Activated CD8-positive, alpha-beta T cell treated with anti-CD3 and anti-CD28 coated beads, Interleukin-2, amount 10 ng/mL, durations not matched to agents 7 days and 5 days (primary cell): ENCODE results near the gene PLSCR3. TPM values are rescaled to one million over a fixed set of nuclear protein-coding genes. Genes with fewer than 3 reads are reported as not detected.

ENCODE experiments used
- ATAC-seq: fragments of 150-1000 bp; cut with Tn5 transposase; one replicate; pipeline ENCODE4 v1.10.0; 2021; ENCODE audit warnings: moderate library complexity
- CTCF ChIA-PET: fragments of 350-600 bp; sonication (Branson Sonifier 250); formaldehyde crosslinking; loops from one replicate; lab custom pipeline; 2021; ENCODE audit warnings: antibody characterized with exemption; lab: Charles Lee
- POLR2A ChIA-PET: fragments of 350-600 bp; sonication (Branson Sonifier 250); formaldehyde crosslinking; loops from one replicate; lab custom pipeline; 2021; ENCODE audit warnings: antibody characterized with exemption; lab: Charles Lee
- DNase-seq: peaks from one replicate; pipeline ENCODE4 v3.0.0-alpha.2; 2020
- H3K27ac Mint-ChIP-seq: one replicate; pipeline ENCODE4 v1.8.0; 2021; ENCODE audit warnings: mild to moderate bottlenecking, mixed read lengths
- H3K27me3 Mint-ChIP-seq: one replicate; pipeline ENCODE4 v1.8.0; 2021; ENCODE audit warnings: low read depth, mixed read lengths
- H3K36me3 Mint-ChIP-seq: one replicate; pipeline ENCODE4 v1.8.0; 2021; ENCODE audit warnings: low read depth, mixed read lengths
- H3K4me1 Mint-ChIP-seq: one replicate; pipeline ENCODE4 v1.8.0; 2021; ENCODE audit warnings: low read depth, mixed read lengths
- H3K4me3 Mint-ChIP-seq: one replicate; pipeline ENCODE4 v1.8.0; 2021; ENCODE audit warnings: mild to moderate bottlenecking, mixed read lengths
- H3K9me3 Mint-ChIP-seq: one replicate; pipeline ENCODE4 v1.8.0; 2022; ENCODE audit warnings: mixed read lengths; ENCODE audit not compliant: insufficient read depth
- total RNA-seq, 2 experiments: library from RNA; stranded (reverse); gene quantifications; one replicate each; pipeline ENCODE4 v1.2.3, GENCODE V29; 2021

PLSCR3 gene
- total RNA-seq, 2 experiments from 2014 or later, result 87.9 to 92.6 TPM

DNA sequence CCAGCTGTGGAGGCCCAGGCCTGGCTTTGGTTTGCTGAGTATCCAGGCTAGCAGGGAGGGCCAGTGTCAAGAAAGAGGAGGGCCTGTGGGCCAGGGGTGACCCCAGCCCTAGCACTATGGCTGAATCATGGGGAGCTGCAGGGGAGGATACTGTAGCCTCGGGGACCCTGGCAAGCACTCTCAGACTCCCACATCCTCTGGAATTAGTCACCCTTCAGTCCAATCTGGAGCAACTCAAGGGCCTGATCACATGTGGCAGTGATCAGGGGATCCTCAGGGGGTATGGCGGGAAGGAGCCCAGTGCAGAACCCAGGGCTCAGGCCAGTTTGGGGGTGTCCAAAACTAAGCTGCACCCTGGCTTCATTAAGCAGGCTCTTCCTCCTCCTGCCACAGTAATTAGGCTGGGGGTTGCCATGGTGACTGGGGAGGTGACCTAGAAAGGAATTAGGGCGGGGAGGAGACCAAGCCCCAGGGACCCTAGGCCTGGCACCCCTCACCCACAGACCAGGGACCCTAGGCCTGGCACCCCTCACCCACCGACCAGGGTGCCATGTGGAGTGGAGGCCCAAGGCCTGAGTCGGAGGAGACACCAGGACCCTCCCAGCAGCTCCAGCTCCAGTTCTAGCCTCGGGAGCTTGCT lies 19.1 kb upstream of the PLSCR3 start:
- H3K4me3 Mint-ChIP-seq, result no peak overlapping the region
- DNase-seq, result no peak
- POLR2A ChIA-PET, result interaction anchor here (1.1 kb wide), 1 partner anchor 9 kb away, joined by 3 read pairs; the partner anchor contains the start of gene TMEM256
- H3K27me3 Mint-ChIP-seq, result no peaks in the 10 kb centered on the region
- no peaks in the 10 kb centered on the region for H3K36me3 Mint-ChIP-seq
- H3K4me1 Mint-ChIP-seq, result no peaks in the 10 kb centered on the region
- H3K9me3 Mint-ChIP-seq, result no peaks in the 10 kb centered on the region
- no peak for ATAC-seq
- CTCF ChIA-PET, result no interaction called here
- H3K27ac Mint-ChIP-seq, result no peak overlapping the region

GRCh38 chr17:7411427-7411750 lies 17.1 kb upstream of the PLSCR3 start:
- Mint-ChIP-seq H3K27me3 (no peaks in the 10 kb centered on the region), H3K27ac (no peak overlapping the region), H3K9me3 (no peaks in the 10 kb centered on the region), H3K4me3 (no peak overlapping the region), H3K36me3 (no peaks in the 10 kb centered on the region), H3K4me1 (peaks cover 5% of the 10 kb centered on the region)
- ATAC-seq, result no peak
- POLR2A ChIA-PET, result no interaction called here
- no peak for DNase-seq
- CTCF ChIA-PET, result no interaction called here

DNA sequence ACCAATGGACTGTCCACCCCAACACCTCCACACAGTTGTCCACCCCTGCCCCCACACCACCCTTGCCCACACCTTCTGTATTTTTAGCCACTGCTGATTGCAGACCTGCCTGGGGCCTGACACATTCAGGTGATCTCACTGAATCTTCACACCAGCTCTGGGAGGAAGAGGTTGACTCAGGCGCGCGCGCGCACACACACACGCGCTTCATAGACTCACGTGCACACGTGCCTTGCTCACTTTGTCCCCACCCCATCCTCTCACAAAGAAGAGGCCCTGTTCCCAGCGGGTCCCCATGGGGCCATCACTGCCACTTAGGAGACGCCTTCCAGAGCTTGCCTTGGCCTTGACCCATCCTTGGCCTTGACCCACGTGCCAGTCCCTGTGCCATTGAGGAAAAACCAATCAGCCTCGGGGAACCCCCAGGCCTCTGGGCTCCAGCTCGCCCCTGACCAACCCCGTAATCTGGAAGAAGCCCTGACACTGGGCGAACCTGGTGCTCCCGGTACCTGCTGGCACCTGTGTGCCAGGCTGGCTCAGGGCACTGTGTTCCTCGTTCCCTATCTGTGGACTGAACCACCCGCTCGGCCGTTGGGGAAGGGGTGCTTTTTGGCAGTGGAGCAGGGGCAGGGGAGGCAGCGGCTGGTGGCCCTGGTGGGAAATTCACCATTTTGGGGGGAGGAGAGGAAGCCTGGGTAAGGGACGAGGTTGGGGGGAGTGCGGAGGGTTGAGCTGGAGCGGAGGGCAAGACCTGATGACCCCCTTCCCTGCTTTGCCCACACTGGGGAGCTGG lies 16.5 kb upstream of the PLSCR3 start:
- H3K4me1 Mint-ChIP-seq, result peaks cover 6% of the 10 kb centered on the region
- H3K9me3 Mint-ChIP-seq, result no peaks in the 10 kb centered on the region
- ATAC-seq (no peak), DNase-seq (no peak)
- H3K27ac Mint-ChIP-seq, result no peak overlapping the region
- H3K27me3 Mint-ChIP-seq, result peaks cover 5% of the 10 kb centered on the region
- H3K4me3 Mint-ChIP-seq, result no peak overlapping the region
- ChIA-PET POLR2A (interaction anchor here (0.8 kb wide), 1 partner anchor 25 kb away, joined by 3 read pairs; the partner anchor contains the start of gene TMEM102), CTCF (no interaction called here)
- H3K36me3 Mint-ChIP-seq, result no peaks in the 10 kb centered on the region

- peaks cover 9% of the 10 kb centered on the region for H3K27me3 Mint-ChIP-seq
- DNase-seq (no peak), ATAC-seq (no peak)
- H3K27ac Mint-ChIP-seq, result no peak overlapping the region
- peaks cover 10% of the 10 kb centered on the region for H3K4me1 Mint-ChIP-seq
- H3K4me3 Mint-ChIP-seq, result no peak overlapping the region
- ChIA-PET POLR2A (no interaction called here), CTCF (no interaction called here)
- no peaks in the 10 kb centered on the region for H3K9me3 Mint-ChIP-seq
- H3K36me3 Mint-ChIP-seq, result no peaks in the 10 kb centered on the region
These were observed 15.4 kb upstream of the PLSCR3 start for GRCh38 chr17:7409716-7410115.

DNA sequence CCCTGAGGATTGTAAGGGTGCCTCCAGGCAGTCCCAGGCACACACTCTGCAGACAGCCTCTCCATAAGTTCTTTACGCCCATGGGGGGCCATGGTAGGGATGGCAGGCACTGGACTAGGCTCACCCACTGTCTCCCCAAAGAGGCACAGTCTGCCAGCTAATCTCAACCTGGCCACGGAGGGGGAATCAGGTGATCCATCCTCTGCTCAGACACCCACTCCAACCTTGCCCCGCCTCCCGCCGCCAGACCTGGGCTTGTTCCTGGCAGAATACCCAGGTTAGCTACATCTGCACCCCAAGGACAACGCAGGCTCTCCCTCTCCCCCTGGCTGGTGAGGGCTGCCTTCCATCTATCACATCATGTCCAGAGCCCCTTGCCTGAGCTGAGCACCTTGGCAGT lies 14.5 kb upstream of the PLSCR3 start:
- CTCF ChIA-PET, result no interaction called here
- no peaks in the 10 kb centered on the region for H3K9me3 Mint-ChIP-seq
- H3K27me3 Mint-ChIP-seq, result peaks cover 9% of the 10 kb centered on the region
- H3K27ac Mint-ChIP-seq, result peak overlapping the region; percentile 32
- H3K4me1 Mint-ChIP-seq, result peaks cover 10% of the 10 kb centered on the region
- DNase-seq, result no peak
- no peaks in the 10 kb centered on the region for H3K36me3 Mint-ChIP-seq
- POLR2A ChIA-PET, result no interaction called here
- no peak for ATAC-seq
- no peak overlapping the region for H3K4me3 Mint-ChIP-seq

- CTCF ChIA-PET, result interaction anchor here (0.6 to 2.8 kb wide), 2 partner anchors 11 to 28 kb away, joined by 3 to 14 read pairs; partner anchors contain the start of gene TMEM102
- no peak overlapping the region for H3K27ac Mint-ChIP-seq
- no peak for ATAC-seq
These were observed 14.0 kb upstream of the PLSCR3 start for GRCh38 chr17:7408252-7408727.

GRCh38 chr17:7407485-7408251 lies 13.3 kb upstream of the PLSCR3 start, which contains the start of gene NLGN2:
Gene NLGN2 (plus strand): TSS chr17:7407845. CDS start chr17:7408256, 411 bp downstream.
- Mint-ChIP-seq H3K9me3 (no peaks in the 10 kb centered on the region), H3K4me3 (peak within 1 kb of the TSS; percentile 34), H3K27ac (no peak within 1 kb of the TSS), H3K36me3 (peaks cover 2% of the 10 kb centered on the region), H3K4me1 (peaks cover 16% of the 10 kb centered on the region), H3K27me3 (peaks cover 9% of the 10 kb centered on the region)
- POLR2A ChIA-PET, result interaction anchor here (0.9 kb wide), 1 partner anchor 28 kb away, joined by 4 read pairs; no protein-coding TSS in a partner anchor
- DNase-seq (no peak), ATAC-seq (no peak)
- CTCF ChIA-PET, result interaction anchor here (0.6 to 2.8 kb wide), 3 partner anchors 10 to 53 kb away, joined by 3 to 14 read pairs (median 5); partner anchors contain the start of genes TMEM102 and TMEM95

More at GRCh38 chr17:7408252-7408727, 14.0 kb upstream of the PLSCR3 start:
- POLR2A ChIA-PET, result no interaction called here
- no peak overlapping the region for H3K4me3 Mint-ChIP-seq
- peak; percentile 43 for DNase-seq
- peaks cover 9% of the 10 kb centered on the region for H3K27me3 Mint-ChIP-seq
- peaks cover 10% of the 10 kb centered on the region for H3K4me1 Mint-ChIP-seq
- H3K36me3 Mint-ChIP-seq, result no peaks in the 10 kb centered on the region
- H3K9me3 Mint-ChIP-seq, result no peaks in the 10 kb centered on the region

GRCh38 chr17:7407082-7407481 lies 12.8 kb upstream of the PLSCR3 start:
- DNase-seq (no peak), ATAC-seq (no peak)
- Mint-ChIP-seq H3K27ac (no peak overlapping the region), H3K27me3 (peaks cover 9% of the 10 kb centered on the region), H3K9me3 (no peaks in the 10 kb centered on the region), H3K36me3 (peaks cover 2% of the 10 kb centered on the region), H3K4me3 (no peak overlapping the region), H3K4me1 (peaks cover 17% of the 10 kb centered on the region)
- ChIA-PET CTCF (interaction anchor here (0.6 to 2.8 kb wide), 3 partner anchors 29 to 78 kb away, joined by 3 to 14 read pairs (median 5); partner anchors contain the start of genes NEURL4, TMEM102 and TMEM95), POLR2A (interaction anchor here (0.9 kb wide), 1 partner anchor 29 kb away, joined by 4 read pairs; no protein-coding TSS in a partner anchor)

- no peak for ATAC-seq
- no peak overlapping the region for H3K27ac Mint-ChIP-seq
- DNase-seq, result no peak
- POLR2A ChIA-PET, result interaction anchor here (1.0 kb wide), 1 partner anchor 29 kb away, joined by 3 read pairs; the partner anchor contains the start of gene TMEM102
- CTCF ChIA-PET, result interaction anchor here (0.6 to 2.8 kb wide), 3 partner anchors 30 to 77 kb away, joined by 3 to 14 read pairs (median 5); partner anchors contain the start of genes NEURL4, TMEM102 and TMEM95
- H3K27me3 Mint-ChIP-seq, result peaks cover 9% of the 10 kb centered on the region
- no peaks in the 10 kb centered on the region for H3K9me3 Mint-ChIP-seq
- peaks cover 18% of the 10 kb centered on the region for H3K4me1 Mint-ChIP-seq
- peak overlapping the region; percentile 11 for H3K4me3 Mint-ChIP-seq
- H3K36me3 Mint-ChIP-seq, result peaks cover 2% of the 10 kb centered on the region
These were observed 12.0 kb upstream of the PLSCR3 start for GRCh38 chr17:7406235-7406825.

DNA sequence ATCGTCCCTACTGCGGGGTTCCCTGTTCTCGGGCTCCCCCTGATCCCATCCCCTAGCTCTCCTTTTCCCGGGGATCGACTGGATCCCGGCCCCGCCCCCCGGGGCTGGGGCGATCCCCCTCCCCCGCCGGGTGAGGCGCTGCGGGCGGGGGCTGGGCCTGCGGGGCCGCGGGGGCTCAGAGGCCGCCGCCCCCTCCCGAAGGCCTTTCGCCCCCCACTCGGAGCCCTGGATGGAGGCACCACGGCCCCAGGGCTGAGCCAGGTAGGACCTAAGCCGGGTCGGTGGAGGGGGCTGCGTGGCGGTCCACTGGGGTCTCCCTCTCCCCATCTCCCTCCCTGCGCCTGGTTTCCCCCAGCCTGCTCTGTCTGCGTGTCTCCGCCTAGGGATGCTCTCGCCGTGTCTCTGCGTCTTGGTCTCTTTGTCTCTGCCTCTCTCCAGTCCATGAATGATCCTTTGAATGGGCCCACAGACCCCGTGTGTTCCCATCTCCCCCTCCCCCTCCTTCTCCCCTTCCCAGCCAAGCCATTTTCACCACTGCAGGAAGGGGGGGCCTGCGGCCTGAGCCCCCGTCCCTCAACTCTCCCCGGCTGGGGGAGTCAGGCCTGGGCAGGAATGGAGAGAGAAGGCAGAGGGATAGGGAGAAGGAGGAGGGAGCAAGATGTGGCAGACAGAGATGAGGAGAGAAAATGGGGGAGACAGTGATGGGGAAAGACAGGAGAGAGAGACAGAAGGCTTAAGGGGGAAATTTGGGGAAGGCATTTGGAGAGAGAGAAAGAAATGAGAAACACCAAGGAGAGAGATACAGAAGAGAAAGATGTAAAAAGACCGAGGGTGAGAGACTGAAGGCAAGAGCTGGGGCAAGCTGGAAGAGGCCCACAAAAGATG lies 11.3 kb upstream of the PLSCR3 start:
- Mint-ChIP-seq H3K36me3 (peaks cover 2% of the 10 kb centered on the region), H3K4me1 (peaks cover 18% of the 10 kb centered on the region), H3K27ac (peak overlapping the region; percentile 66), H3K9me3 (no peaks in the 10 kb centered on the region), H3K4me3 (peak overlapping the region; percentile 78), H3K27me3 (peaks cover 9% of the 10 kb centered on the region)
- no peak for DNase-seq
- POLR2A ChIA-PET, result interaction anchor here (1.0 kb wide), 1 partner anchor 30 kb away, joined by 3 read pairs; the partner anchor contains the start of gene TMEM102
- no peak for ATAC-seq
- CTCF ChIA-PET, result interaction anchor here (2.0 to 2.8 kb wide), 2 partner anchors 31 to 51 kb away, joined by 5 to 14 read pairs; partner anchors contain the start of genes TMEM102 and TMEM95
